Measurements from ENCODE around the gene TPSD1. TPM values are rescaled to one million over a fixed set of nuclear protein-coding genes. Genes with fewer than 3 reads are reported as not detected.

The TPSD1 gene
- total and polyA plus RNA-seq, 8 donors: 0.70 to 7.6 (median 4.5) TPM; not detected in 4

DNA sequence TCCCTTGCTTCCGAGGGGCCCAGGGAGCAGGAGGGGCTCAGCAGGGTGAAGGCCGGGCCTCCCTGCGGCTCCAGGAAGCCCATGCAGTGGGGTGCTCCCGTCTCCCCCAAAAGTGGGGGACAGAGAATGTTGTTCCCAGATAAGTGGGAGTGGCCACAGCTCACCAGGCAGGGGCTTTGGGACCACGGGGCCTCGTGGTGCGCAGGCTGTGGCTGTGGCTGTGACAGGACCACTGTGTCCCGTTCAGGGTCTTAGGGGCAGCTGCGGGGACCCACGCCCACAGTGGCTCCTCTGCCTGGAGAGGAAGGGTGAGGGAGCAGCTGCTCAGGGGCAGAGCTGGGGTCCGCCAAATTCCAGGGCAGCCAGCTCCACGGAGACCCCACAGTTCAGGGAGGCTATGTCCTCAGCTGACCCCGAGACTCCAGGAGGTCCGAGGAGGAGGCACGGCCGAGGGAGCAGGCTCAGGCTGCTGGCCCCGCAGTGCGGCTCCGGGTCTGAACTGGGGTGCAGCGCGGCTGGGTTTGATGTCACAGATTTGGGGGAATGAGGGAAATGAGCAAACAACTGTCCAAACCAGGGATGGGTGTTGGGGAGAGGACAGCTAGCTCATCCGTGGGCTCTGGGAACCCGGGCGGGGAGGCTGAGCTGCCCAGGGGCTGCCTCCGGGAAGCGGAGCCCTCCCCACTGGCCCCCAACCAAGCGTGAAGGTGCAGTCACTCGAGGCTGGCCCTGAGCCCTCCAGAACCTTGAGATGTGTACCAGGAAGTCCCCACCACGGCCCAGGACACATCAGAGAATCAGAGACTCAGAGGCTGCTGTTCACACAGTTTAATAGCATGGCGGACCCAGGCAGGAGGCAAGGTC lies 23.4 kb downstream of the TPSD1 start:
- H3K27me3 ChIP-seq: peaks cover 3 to 83% (median 32%) of the 10 kb centered on the region in 3 donors
- H3K9me3 ChIP-seq: no peaks in the 10 kb centered on the region
- DNase-seq: no peak
- TF ChIP-seq POLR2AphosphoS5 (IDR thresholded peaks at IDR 0.05) (no peak), EP300 (IDR thresholded peaks at IDR 0.05) (no peak), POLR2A (IDR thresholded peaks at IDR 0.05) (no peak)
- TF ChIP-seq, protein P1, sequence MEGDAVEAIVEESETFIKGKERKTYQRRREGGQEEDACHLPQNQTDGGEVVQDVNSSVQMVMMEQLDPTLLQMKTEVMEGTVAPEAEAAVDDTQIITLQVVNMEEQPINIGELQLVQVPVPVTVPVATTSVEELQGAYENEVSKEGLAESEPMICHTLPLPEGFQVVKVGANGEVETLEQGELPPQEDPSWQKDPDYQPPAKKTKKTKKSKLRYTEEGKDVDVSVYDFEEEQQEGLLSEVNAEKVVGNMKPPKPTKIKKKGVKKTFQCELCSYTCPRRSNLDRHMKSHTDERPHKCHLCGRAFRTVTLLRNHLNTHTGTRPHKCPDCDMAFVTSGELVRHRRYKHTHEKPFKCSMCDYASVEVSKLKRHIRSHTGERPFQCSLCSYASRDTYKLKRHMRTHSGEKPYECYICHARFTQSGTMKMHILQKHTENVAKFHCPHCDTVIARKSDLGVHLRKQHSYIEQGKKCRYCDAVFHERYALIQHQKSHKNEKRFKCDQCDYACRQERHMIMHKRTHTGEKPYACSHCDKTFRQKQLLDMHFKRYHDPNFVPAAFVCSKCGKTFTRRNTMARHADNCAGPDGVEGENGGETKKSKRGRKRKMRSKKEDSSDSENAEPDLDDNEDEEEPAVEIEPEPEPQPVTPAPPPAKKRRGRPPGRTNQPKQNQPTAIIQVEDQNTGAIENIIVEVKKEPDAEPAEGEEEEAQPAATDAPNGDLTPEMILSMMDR (IDR thresholded peaks at IDR 0.05): no peak
- intact Hi-C loops (cut with DNase I; ENCODE audit: low total_unique reads): no loop called here
- no peaks in the 10 kb centered on the region for H3K36me3 ChIP-seq
- no peaks in the 10 kb centered on the region for H3K4me1 ChIP-seq
- WGBS, 5 donors: 68 to 80% (median 77%) methylated on average over 12 to 30 of the region's 30 CpGs
- H3K4me3 ChIP-seq: no peak overlapping the region
- H3K27ac ChIP-seq: no peak overlapping the region

DNA sequence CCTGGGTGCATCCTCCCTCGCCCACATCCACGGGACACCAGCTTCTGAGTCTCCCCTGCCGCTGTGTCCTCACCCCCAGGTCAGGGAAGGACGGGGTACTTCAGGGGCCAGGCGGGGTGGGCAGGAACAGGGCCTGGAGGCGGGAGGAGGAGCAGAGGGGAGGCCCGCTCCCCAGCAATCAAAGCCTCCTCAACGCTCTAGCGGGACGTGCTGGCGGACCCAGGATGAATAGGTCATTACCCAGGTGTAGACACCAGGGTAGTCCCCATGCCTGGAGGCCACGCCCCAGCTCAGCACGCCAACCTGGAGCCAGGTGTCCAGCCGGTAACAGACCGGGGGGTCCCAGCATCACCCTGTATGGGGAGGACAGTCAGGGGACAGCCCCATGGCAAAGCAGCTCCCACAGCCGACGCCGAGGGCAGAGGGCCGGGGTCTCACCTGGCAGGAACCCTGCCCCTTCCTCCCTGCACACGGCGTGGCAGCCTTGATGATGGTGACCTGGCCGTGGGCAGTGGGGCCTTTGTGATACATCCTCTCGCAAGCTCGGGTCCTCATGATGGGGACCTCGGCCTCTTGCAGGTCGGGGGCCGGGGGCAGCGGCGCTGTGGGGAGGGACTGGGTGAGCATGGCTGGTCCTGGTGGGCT lies 24.2 kb downstream of the TPSD1 start:
- WGBS, 5 donors: 77 to 84% (median 79%) methylated on average over 21 to 29 of the region's 29 CpGs
- no peak overlapping the region for H3K27ac ChIP-seq
- no peaks in the 10 kb centered on the region for H3K36me3 ChIP-seq
- H3K9me3 ChIP-seq: no peaks in the 10 kb centered on the region
- no peak overlapping the region for H3K4me3 ChIP-seq
- intact Hi-C loops (cut with DNase I; ENCODE audit: low total_unique reads): no loop called here
- no peaks in the 10 kb centered on the region for H3K4me1 ChIP-seq
- no peak for TF ChIP-seq POLR2AphosphoS5 (IDR thresholded peaks at IDR 0.05)
- no peak for TF ChIP-seq EP300 (IDR thresholded peaks at IDR 0.05)
- TF ChIP-seq, protein P1 (IDR thresholded peaks at IDR 0.05): no peak
- no peak for TF ChIP-seq POLR2A (IDR thresholded peaks at IDR 0.05)
- peaks cover 3 to 83% (median 32%) of the 10 kb centered on the region in 3 donors for H3K27me3 ChIP-seq
- DNase-seq: no peak

DNA sequence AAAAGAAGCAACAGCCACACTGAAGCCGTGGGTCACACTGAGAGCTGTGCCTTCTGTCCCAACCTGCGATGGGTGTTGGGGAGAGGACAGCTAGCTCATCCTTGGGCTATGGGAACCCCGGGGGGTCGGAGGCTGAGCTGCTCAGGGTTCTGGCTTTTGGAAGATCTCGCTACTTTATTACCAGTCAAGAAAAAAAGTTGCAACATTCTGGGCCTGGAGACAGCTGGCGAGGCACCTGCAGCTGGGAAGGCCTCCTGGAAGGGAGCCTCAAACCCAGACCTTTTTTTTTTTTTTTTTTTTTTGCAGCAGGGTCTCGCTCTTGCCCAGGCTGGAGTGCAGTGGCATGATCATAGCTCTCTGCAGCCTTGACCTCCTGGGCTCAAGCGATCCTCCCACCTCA lies 24.9 kb downstream of the TPSD1 start:
- intact Hi-C loops (cut with DNase I; ENCODE audit: low total_unique reads): no loop called here
- H3K4me1 ChIP-seq: no peaks in the 10 kb centered on the region
- no peak overlapping the region for H3K4me3 ChIP-seq
- H3K9me3 ChIP-seq: no peaks in the 10 kb centered on the region
- H3K36me3 ChIP-seq: no peaks in the 10 kb centered on the region
- no peak for DNase-seq
- H3K27me3 ChIP-seq: peaks cover 8 to 85% (median 34%) of the 10 kb centered on the region in 3 donors
- H3K27ac ChIP-seq: no peak overlapping the region
- TF ChIP-seq POLR2AphosphoS5 (IDR thresholded peaks at IDR 0.05) (no peak), POLR2A (IDR thresholded peaks at IDR 0.05) (no peak), EP300 (IDR thresholded peaks at IDR 0.05) (no peak)
- TF ChIP-seq, protein P1 (IDR thresholded peaks at IDR 0.05): no peak
- WGBS, 5 donors: 72 to 82% (median 74%) methylated on average over 7 to 8 of the region's 8 CpGs

DNA sequence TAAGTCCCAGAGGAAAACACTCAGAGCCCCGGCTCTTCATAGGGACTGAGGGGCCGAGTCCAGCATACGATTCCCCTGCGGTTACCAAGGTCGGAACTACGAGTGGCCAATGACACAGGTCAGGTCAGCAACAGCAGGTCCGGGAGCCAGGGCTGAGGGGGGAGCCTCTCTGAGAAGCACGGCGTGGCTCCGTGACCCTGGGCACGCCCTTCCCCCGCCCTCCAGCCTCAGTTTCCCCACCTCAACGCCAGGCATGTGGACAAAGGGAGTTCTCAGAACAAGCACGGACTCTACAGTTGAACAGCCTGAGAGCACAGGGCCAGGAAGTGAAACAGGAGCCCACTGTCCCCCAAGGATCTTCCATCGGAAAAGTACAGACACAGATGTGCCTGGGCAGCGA lies 25.6 kb downstream of the TPSD1 start:
- TF ChIP-seq POLR2A (IDR thresholded peaks at IDR 0.05) (no peak), EP300 (IDR thresholded peaks at IDR 0.05) (no peak), POLR2AphosphoS5 (IDR thresholded peaks at IDR 0.05) (no peak)
- TF ChIP-seq, protein P1 (IDR thresholded peaks at IDR 0.05): no peak

More for the DNA sequence above, 25.6 kb downstream of the TPSD1 start:
- peaks cover 7 to 85% (median 35%) of the 10 kb centered on the region in 3 donors for H3K27me3 ChIP-seq
- H3K4me3 ChIP-seq: no peak overlapping the region
- 67 to 80% (median 74%) methylated on average over 11 to 16 of the region's 16 CpGs for WGBS, 5 donors
- no peaks in the 10 kb centered on the region for H3K36me3 ChIP-seq
- H3K4me1 ChIP-seq: no peaks in the 10 kb centered on the region
- intact Hi-C loops (cut with DNase I; ENCODE audit: low total_unique reads): no loop called here
- no peaks in the 10 kb centered on the region for H3K9me3 ChIP-seq
- no peak overlapping the region for H3K27ac ChIP-seq
- DNase-seq: no peak

All from stomach (tissue), 9 donors.